ENCODE data around the gene TEC. TPM values are rescaled to one million over a fixed set of nuclear protein-coding genes. Genes with fewer than 3 reads are reported as not detected.

The TEC gene
- polyA plus RNA-seq, 1 of the 3 experiments (the other 2 are of a cell fraction), result 0.85 TPM

DNA sequence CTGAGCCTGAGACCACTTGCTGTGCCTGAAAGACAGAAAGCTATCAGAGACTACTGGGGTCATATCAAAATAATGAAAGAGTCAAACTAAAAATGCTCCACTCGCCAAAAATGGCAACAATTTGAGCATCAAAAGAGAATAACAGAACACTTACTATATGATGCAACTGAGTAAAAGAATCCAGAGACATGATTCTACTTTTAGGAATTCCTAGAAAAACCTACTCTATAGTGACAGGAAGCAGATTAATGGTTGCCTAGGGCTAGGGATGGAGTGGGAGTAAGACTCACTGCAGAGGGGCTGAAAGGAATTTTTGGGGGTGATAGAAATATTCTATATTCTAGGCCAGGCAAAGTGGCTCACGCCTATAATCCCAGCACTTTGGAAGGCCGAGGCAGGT is 42.3 kb upstream of the TEC start:
- H2AFZ ChIP-seq (ENCODE audit: low read depth), result no peak overlapping the region
- H3K9me3 ChIP-seq, result no peaks in the 10 kb centered on the region
- no peak overlapping the region for H3K9ac ChIP-seq
- no peaks in the 10 kb centered on the region for H3K27me3 ChIP-seq (ENCODE audit: insufficient read depth)
- TF ChIP-seq, protein P1, sequence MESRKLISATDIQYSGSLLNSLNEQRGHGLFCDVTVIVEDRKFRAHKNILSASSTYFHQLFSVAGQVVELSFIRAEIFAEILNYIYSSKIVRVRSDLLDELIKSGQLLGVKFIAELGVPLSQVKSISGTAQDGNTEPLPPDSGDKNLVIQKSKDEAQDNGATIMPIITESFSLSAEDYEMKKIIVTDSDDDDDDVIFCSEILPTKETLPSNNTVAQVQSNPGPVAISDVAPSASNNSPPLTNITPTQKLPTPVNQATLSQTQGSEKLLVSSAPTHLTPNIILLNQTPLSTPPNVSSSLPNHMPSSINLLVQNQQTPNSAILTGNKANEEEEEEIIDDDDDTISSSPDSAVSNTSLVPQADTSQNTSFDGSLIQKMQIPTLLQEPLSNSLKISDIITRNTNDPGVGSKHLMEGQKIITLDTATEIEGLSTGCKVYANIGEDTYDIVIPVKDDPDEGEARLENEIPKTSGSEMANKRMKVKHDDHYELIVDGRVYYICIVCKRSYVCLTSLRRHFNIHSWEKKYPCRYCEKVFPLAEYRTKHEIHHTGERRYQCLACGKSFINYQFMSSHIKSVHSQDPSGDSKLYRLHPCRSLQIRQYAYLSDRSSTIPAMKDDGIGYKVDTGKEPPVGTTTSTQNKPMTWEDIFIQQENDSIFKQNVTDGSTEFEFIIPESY (IDR thresholded peaks at IDR 0.05; ENCODE audit: borderline replicate concordance, low read depth), result no peak
- TF ChIP-seq, protein P2, sequence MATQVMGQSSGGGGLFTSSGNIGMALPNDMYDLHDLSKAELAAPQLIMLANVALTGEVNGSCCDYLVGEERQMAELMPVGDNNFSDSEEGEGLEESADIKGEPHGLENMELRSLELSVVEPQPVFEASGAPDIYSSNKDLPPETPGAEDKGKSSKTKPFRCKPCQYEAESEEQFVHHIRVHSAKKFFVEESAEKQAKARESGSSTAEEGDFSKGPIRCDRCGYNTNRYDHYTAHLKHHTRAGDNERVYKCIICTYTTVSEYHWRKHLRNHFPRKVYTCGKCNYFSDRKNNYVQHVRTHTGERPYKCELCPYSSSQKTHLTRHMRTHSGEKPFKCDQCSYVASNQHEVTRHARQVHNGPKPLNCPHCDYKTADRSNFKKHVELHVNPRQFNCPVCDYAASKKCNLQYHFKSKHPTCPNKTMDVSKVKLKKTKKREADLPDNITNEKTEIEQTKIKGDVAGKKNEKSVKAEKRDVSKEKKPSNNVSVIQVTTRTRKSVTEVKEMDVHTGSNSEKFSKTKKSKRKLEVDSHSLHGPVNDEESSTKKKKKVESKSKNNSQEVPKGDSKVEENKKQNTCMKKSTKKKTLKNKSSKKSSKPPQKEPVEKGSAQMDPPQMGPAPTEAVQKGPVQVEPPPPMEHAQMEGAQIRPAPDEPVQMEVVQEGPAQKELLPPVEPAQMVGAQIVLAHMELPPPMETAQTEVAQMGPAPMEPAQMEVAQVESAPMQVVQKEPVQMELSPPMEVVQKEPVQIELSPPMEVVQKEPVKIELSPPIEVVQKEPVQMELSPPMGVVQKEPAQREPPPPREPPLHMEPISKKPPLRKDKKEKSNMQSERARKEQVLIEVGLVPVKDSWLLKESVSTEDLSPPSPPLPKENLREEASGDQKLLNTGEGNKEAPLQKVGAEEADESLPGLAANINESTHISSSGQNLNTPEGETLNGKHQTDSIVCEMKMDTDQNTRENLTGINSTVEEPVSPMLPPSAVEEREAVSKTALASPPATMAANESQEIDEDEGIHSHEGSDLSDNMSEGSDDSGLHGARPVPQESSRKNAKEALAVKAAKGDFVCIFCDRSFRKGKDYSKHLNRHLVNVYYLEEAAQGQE (IDR thresholded peaks at IDR 0.05; ENCODE audit: low read depth, low read length), result no peak
- TF ChIP-seq POLR2AphosphoS5 (IDR thresholded peaks at IDR 0.05; ENCODE audit: low read depth, low read length), result no peak
- no peak for TF ChIP-seq SIN3A (IDR thresholded peaks at IDR 0.05; ENCODE audit: borderline replicate concordance, low read depth, low read length)
- TF ChIP-seq CHD2 (IDR thresholded peaks at IDR 0.05; ENCODE audit: low read length, partially characterized antibody), result no peak
- TF ChIP-seq TAF1 (IDR thresholded peaks at IDR 0.05; ENCODE audit: borderline replicate concordance, low read depth, low read length), result no peak
- TF ChIP-seq MXI1 (IDR thresholded peaks at IDR 0.05; ENCODE audit: low read depth, low read length), result no peak
- TF ChIP-seq MEF2A (IDR thresholded peaks at IDR 0.05; ENCODE audit: borderline replicate concordance, low read depth), result no peak
- TF ChIP-seq NFIC (IDR thresholded peaks at IDR 0.05; ENCODE audit: borderline replicate concordance), result no peak
- no peak for TF ChIP-seq FOXJ3 (CRISPR knock-in tag; IDR thresholded peaks at IDR 0.05)
- TF ChIP-seq, protein P3, sequence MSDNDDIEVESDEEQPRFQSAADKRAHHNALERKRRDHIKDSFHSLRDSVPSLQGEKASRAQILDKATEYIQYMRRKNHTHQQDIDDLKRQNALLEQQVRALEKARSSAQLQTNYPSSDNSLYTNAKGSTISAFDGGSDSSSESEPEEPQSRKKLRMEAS (IDR thresholded peaks at IDR 0.05; ENCODE audit: low read depth), result no peak
- no peak for TF ChIP-seq RXRA (IDR thresholded peaks at IDR 0.05; ENCODE audit: borderline replicate concordance, low read depth)
- no peak for TF ChIP-seq RFX5 (IDR thresholded peaks at IDR 0.05; ENCODE audit: low read length)
- no peak for TF ChIP-seq GATA2 (CRISPR knock-in tag; IDR thresholded peaks at IDR 0.05)
- TF ChIP-seq TCF12 (IDR thresholded peaks at IDR 0.05), result no peak
- TF ChIP-seq, protein P4, sequence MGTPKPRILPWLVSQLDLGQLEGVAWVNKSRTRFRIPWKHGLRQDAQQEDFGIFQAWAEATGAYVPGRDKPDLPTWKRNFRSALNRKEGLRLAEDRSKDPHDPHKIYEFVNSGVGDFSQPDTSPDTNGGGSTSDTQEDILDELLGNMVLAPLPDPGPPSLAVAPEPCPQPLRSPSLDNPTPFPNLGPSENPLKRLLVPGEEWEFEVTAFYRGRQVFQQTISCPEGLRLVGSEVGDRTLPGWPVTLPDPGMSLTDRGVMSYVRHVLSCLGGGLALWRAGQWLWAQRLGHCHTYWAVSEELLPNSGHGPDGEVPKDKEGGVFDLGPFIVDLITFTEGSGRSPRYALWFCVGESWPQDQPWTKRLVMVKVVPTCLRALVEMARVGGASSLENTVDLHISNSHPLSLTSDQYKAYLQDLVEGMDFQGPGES (IDR thresholded peaks at IDR 0.05; ENCODE audit: low read depth, low read length), result no peak
- no peak for TF ChIP-seq GABPA (IDR thresholded peaks at IDR 0.05; ENCODE audit: low read depth)
- TF ChIP-seq, protein P5, sequence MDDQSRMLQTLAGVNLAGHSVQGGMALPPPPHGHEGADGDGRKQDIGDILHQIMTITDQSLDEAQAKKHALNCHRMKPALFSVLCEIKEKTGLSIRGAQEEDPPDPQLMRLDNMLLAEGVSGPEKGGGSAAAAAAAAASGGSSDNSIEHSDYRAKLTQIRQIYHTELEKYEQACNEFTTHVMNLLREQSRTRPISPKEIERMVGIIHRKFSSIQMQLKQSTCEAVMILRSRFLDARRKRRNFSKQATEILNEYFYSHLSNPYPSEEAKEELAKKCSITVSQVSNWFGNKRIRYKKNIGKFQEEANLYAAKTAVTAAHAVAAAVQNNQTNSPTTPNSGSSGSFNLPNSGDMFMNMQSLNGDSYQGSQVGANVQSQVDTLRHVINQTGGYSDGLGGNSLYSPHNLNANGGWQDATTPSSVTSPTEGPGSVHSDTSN (IDR thresholded peaks at IDR 0.05), result no peak
- TF ChIP-seq TEAD4 (IDR thresholded peaks at IDR 0.05; ENCODE audit: borderline replicate concordance, insufficient read depth), result no peak
- no peak for TF ChIP-seq EZH2phosphoT487 (IDR thresholded peaks at IDR 0.05; ENCODE audit: borderline replicate concordance, low read depth)
- no peaks in the 10 kb centered on the region for H3K79me2 ChIP-seq (ENCODE audit: insufficient read depth)
- H3K4me2 ChIP-seq, result no peak overlapping the region
- POLR2A ChIA-PET, result no interaction called here
- DNase-seq, result no peak
- CTCF ChIA-PET, result interaction anchor here (1.4 to 3.5 kb wide), 2 partner anchors 23 to 234 kb away, joined by 5 to 17 read pairs; no protein-coding TSS in a partner anchor
- no peaks in the 10 kb centered on the region for H3K9me2 ChIP-seq
- H3F3A ChIP-seq (replicated peaks; ENCODE audit: insufficient read depth), result no peaks in the 10 kb centered on the region
- no peaks in the 10 kb centered on the region for H3K4me1 ChIP-seq (ENCODE audit: control insufficient read depth in 1 of 2, insufficient read depth in 2 of 2, low read depth in 1 of 2, low read length in 1 of 2)
- WGBS (ENCODE audit: low lambda C conversion rate), result 71% methylated on average over 3 of the region's 3 CpGs
- no peak overlapping the region for H3K27ac ChIP-seq (ENCODE audit: low read depth in 2 of 2, low read length in 1 of 2)
- H4K20me1 ChIP-seq (ENCODE audit: insufficient read depth), result no peaks in the 10 kb centered on the region
- no peaks in the 10 kb centered on the region for H3K36me3 ChIP-seq (replicated peaks in 1 of 2; ENCODE audit: control insufficient read depth in 1 of 2, insufficient read depth in 2 of 2, low read length in 1 of 2)
- no peak overlapping the region for H3K4me3 ChIP-seq (ENCODE audit: low read depth in 2 of 2, low read length in 1 of 2)

Measured in SK-N-SH (cell line).